Rectal smooth muscle tissue (tissue), 1 donor: Measurements from ENCODE around the gene MSH4.
"Not testable (repeated sequence)": the region's sequence is repeated elsewhere in the genome, so short reads cannot be mapped to it uniquely, and the experiment has no call there.

ENCODE experiments used
- H3K27ac ChIP-seq: one replicate; pipeline ENCODE4 v1.7.0; 2013; ENCODE audit warnings: low read depth, low read length, inconsistent platforms
- H3K27me3 ChIP-seq: one replicate; pipeline ENCODE4 v1.7.0; 2013; ENCODE audit warnings: low read length; ENCODE audit not compliant: control insufficient read depth, insufficient read depth
- H3K36me3 ChIP-seq: one replicate; pipeline ENCODE4 v1.7.0; 2013; ENCODE audit warnings: low read length; ENCODE audit not compliant: control insufficient read depth, insufficient read depth
- H3K4me1 ChIP-seq: one replicate; pipeline ENCODE4 v1.7.0; 2013; ENCODE audit warnings: low read length; ENCODE audit not compliant: control insufficient read depth, insufficient read depth
- H3K4me3 ChIP-seq: one replicate; pipeline ENCODE4 v1.7.0; 2013; ENCODE audit warnings: low read length
- H3K9ac ChIP-seq: one replicate; pipeline ENCODE4 v1.7.0; 2013; ENCODE audit warnings: low read length

The MSH4 gene

GRCh38 chr1:75796376-75797272, at the start of gene MSH4:
Gene MSH4 (plus strand): TSS chr1:75796882. CDS start chr1:75796986, 104 bp downstream.
- Histone ChIP-seq H3K27ac (no peak within 1 kb of the TSS), H3K9ac (no peak within 1 kb of the TSS), H3K4me1 (no peaks in the 10 kb centered on the region), H3K27me3 (no peaks in the 10 kb centered on the region), H3K36me3 (peaks cover 16% of the 10 kb centered on the region), H3K4me3 (no peak within 1 kb of the TSS)

- H3K27ac ChIP-seq, H3K27me3 ChIP-seq, H3K4me1 ChIP-seq, H3K4me3 ChIP-seq, H3K9ac ChIP-seq, H3K36me3 ChIP-seq: not testable (repeated sequence)
Observed at GRCh38 chr1:75757210-75757609, 39.5 kb upstream of the MSH4 start.

DNA sequence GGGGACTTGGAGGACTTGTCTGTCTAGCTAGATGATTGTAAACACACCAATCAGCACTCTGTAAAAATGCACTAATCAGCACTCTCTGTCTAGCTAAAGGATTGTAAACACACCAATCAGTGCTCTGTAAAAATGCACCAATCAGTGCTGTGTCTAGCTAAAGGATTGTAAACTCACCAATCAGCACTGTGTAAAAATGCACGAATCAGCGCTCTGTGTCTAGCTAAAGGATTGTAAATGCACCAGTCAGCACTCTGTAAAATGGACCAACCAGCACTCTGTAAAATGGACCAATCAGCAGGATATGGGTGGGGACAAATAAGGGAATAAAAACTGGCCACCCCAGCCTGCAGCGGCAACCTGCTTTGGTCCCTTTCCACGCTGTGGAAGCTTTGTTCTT, 38.1 kb upstream of the MSH4 start:
- not testable (repeated sequence) for H3K4me1 ChIP-seq, H3K27me3 ChIP-seq, H3K36me3 ChIP-seq, H3K4me3 ChIP-seq, H3K27ac ChIP-seq, H3K9ac ChIP-seq

DNA sequence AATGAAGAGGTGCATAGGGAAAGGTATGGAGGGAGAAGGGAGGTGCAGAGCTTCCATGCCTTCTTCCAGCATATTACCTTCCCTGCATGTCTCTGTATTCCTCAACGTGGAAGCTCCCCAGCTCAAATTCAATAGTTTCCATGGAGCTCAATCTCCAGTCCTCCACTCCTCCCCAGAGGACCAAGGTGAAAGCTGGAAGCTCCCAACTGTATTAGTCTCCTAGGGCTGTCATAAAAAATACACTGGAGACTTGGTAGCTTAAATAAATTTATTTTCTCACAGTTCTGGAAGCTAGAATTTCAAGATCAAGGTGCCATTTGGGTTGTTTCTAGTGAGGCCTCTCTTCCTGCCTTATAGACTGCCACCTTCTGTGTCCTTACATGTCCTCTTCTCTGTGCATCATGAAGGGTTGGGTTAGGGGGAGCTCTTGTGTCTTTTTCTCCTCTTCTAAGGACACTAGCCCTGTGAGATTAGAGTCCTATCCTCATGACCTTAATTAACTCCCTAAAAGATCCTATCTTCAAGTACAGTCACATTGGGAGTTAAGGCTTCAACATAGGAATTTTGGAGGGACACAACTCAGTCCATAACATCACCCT, 32.5 kb upstream of the MSH4 start:
- Histone ChIP-seq H3K4me1 (no peaks in the 10 kb centered on the region), H3K9ac (no peak overlapping the region), H3K4me3 (no peak overlapping the region), H3K27me3 (no peaks in the 10 kb centered on the region), H3K27ac (no peak overlapping the region), H3K36me3 (no peaks in the 10 kb centered on the region)

- Histone ChIP-seq H3K4me3 (no peak overlapping the region), H3K27ac (no peak overlapping the region), H3K9ac (no peak overlapping the region), H3K36me3 (no peaks in the 10 kb centered on the region), H3K4me1 (no peaks in the 10 kb centered on the region), H3K27me3 (no peaks in the 10 kb centered on the region)
Observed at GRCh38 chr1:75765697-75766355, 30.9 kb upstream of the MSH4 start.

DNA sequence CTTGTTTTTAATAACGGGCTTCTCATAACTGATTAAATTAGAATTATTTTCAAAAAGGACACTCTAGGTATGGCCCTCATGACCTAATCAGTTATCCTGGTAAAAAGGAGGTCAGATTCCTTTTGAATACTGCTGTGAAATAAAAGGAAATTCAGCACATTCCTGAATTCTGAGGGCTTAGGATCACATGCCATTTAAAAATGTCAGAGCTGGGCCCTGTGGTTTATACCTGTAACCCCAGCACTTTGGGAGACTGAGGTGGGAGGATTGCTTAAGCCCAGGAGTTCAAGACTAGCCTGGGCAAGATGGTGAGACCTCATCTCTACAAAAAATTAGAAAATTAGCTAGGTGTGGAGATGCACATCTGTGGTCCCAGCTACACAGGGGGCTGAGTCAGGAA, 28.7 kb upstream of the MSH4 start:
- H3K27ac ChIP-seq, result no peak overlapping the region
- H3K36me3 ChIP-seq, result no peaks in the 10 kb centered on the region
- no peak overlapping the region for H3K9ac ChIP-seq
- H3K4me1 ChIP-seq, result no peaks in the 10 kb centered on the region
- no peaks in the 10 kb centered on the region for H3K27me3 ChIP-seq
- no peak overlapping the region for H3K4me3 ChIP-seq

- Histone ChIP-seq H3K36me3 (no peaks in the 10 kb centered on the region), H3K9ac (no peak overlapping the region), H3K27me3 (no peaks in the 10 kb centered on the region), H3K4me3 (no peak overlapping the region), H3K4me1 (no peaks in the 10 kb centered on the region), H3K27ac (no peak overlapping the region)
Observed at GRCh38 chr1:75770761-75771160, 25.9 kb upstream of the MSH4 start.

DNA sequence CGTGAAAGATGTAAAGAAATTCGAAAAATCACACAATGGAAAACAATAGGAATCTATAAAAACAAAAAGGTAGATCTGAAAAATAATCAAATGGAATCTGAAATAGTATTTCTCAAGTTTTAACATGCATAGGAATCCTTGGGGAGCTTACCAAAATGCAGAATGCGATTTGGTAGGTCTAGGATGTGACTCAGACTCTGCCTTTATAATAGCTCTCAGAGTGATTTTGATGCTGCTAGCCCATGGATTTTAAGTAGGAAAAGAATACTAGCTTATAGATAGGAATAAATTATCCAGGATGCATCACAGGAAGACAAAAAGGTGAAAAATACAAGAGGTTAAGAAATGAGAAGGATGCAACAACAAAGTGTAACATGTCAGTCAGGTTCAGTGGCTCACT, 24.7 kb upstream of the MSH4 start:
- H3K4me3 ChIP-seq, result no peak overlapping the region
- no peaks in the 10 kb centered on the region for H3K4me1 ChIP-seq
- H3K27me3 ChIP-seq, result no peaks in the 10 kb centered on the region
- H3K27ac ChIP-seq, result no peak overlapping the region
- H3K36me3 ChIP-seq, result no peaks in the 10 kb centered on the region
- H3K9ac ChIP-seq, result no peak overlapping the region

GRCh38 chr1:75777812-75778211, 18.9 kb upstream of the MSH4 start:
- not testable (repeated sequence) for H3K9ac ChIP-seq, H3K27me3 ChIP-seq, H3K4me3 ChIP-seq, H3K36me3 ChIP-seq, H3K27ac ChIP-seq, H3K4me1 ChIP-seq

- not testable (repeated sequence) for H3K27me3 ChIP-seq, H3K4me3 ChIP-seq, H3K27ac ChIP-seq, H3K9ac ChIP-seq, H3K4me1 ChIP-seq, H3K36me3 ChIP-seq
Observed at GRCh38 chr1:75778694-75779093, 18.0 kb upstream of the MSH4 start.

GRCh38 chr1:75780183-75780582, 16.5 kb upstream of the MSH4 start:
- not testable (repeated sequence) for H3K9ac ChIP-seq, H3K27ac ChIP-seq, H3K36me3 ChIP-seq, H3K4me3 ChIP-seq, H3K27me3 ChIP-seq, H3K4me1 ChIP-seq

DNA sequence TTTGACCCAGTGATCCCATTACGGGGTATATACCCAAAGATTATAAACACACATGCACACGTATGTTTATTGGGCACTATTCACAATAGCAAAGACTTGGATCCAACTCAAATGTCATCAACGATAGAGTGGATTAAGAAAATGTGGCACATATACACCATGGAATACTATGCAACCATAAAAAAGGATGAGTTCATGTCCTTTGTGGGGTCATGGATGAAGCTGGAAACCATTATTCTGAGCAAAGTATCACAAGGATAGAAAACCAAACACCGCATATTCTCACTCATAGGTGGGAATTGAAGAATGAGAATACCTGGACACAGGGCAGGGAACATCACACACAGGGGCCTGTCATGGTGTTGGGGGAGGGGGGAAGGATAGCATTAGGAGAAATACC, 12.8 kb upstream of the MSH4 start:
- not testable (repeated sequence) for H3K27me3 ChIP-seq, H3K9ac ChIP-seq, H3K36me3 ChIP-seq, H3K27ac ChIP-seq, H3K4me3 ChIP-seq
- peaks cover 15% of the 10 kb centered on the region for H3K4me1 ChIP-seq
